ENCODE data around the gene TMOD3.

Gene TMOD3

GRCh38 chr15:51939216-51939615, 109.8 kb downstream of the TMOD3 start:
- no peaks in the 10 kb centered on the region for H3K9me3 ChIP-seq (replicated peaks in 1 of 2; ENCODE audit: control insufficient read depth in 2 of 2, insufficient read depth in 1 of 2, low read depth in 1 of 2, low read length in 2 of 2)
- H3K9ac ChIP-seq (ENCODE audit: low read depth, low read length, poor library complexity) = no peak overlapping the region
- no peak overlapping the region for H3K14ac ChIP-seq (ENCODE audit: low read length)
- no peak overlapping the region for H3K4ac ChIP-seq (ENCODE audit: low read length)
- H3K4me1 ChIP-seq (ENCODE audit: control insufficient read depth in 2 of 2, insufficient read depth in 1 of 2, low read depth in 1 of 2, low read length in 2 of 2) = no peaks in the 10 kb centered on the region
- H3K27ac ChIP-seq (replicated peaks; ENCODE audit: low read length) = no peak overlapping the region
- no peak overlapping the region for H2BK15ac ChIP-seq (ENCODE audit: low read length)
- H3K36me3 ChIP-seq (replicated peaks in 1 of 2; ENCODE audit: control insufficient read depth in 2 of 2, insufficient read depth in 2 of 2, low read length in 2 of 2) = peaks cover 5 to 69% of the 10 kb centered on the region in 2 donors
- H3K18ac ChIP-seq (ENCODE audit: low read length) = no peak overlapping the region
- H3K79me1 ChIP-seq (ENCODE audit: low read depth, low read length) = no peaks in the 10 kb centered on the region
- H2AFZ ChIP-seq (ENCODE audit: low read length) = no peak overlapping the region
- no peak for DNase-seq (ENCODE audit: low spot score)
- no peak overlapping the region for H4K8ac ChIP-seq (ENCODE audit: low read depth, low read length)
- no peak overlapping the region for H2BK12ac ChIP-seq (ENCODE audit: low read length)
- H4K91ac ChIP-seq (ENCODE audit: low read depth, low read length, poor library complexity) = no peak overlapping the region
- H2BK5ac ChIP-seq (ENCODE audit: low read length) = no peak overlapping the region
- H3K4me3 ChIP-seq (ENCODE audit: low read length in 2 of 2) = no peak overlapping the region
- H3K23ac ChIP-seq (ENCODE audit: low read depth, low read length, poor library complexity) = no peak overlapping the region
- H2BK120ac ChIP-seq (ENCODE audit: low read depth, low read length) = no peak overlapping the region
- H3K4me2 ChIP-seq (ENCODE audit: insufficient read depth, low read length, poor library complexity, severe bottlenecking) = no peak overlapping the region
- no peaks in the 10 kb centered on the region for H3K27me3 ChIP-seq (ENCODE audit: control insufficient read depth in 3 of 3, insufficient read depth in 3 of 3, low read depth in 1 of 3, low read length in 3 of 3)
- H2AK5ac ChIP-seq (ENCODE audit: low read depth, low read length) = no peak overlapping the region

GRCh38 chr15:51947124-51947523, 117.7 kb downstream of the TMOD3 start:
- Histone ChIP-seq H2AK5ac (ENCODE audit: low read depth, low read length) (no peak overlapping the region), H2BK5ac (ENCODE audit: low read length) (no peak overlapping the region), H3K9me3 (replicated peaks in 1 of 2; ENCODE audit: control insufficient read depth in 2 of 2, insufficient read depth in 1 of 2, low read depth in 1 of 2, low read length in 2 of 2) (no peaks in the 10 kb centered on the region), H3K27me3 (ENCODE audit: control insufficient read depth in 3 of 3, insufficient read depth in 3 of 3, low read depth in 1 of 3, low read length in 3 of 3) (no peaks in the 10 kb centered on the region), H3K4me2 (ENCODE audit: insufficient read depth, low read length, poor library complexity, severe bottlenecking) (no peak overlapping the region), H2BK15ac (ENCODE audit: low read length) (no peak overlapping the region), H3K9ac (ENCODE audit: low read depth, low read length, poor library complexity) (no peak overlapping the region), H3K4me1 (ENCODE audit: control insufficient read depth in 2 of 2, insufficient read depth in 1 of 2, low read depth in 1 of 2, low read length in 2 of 2) (no peaks in the 10 kb centered on the region), H4K8ac (ENCODE audit: low read depth, low read length) (no peak overlapping the region), H4K91ac (ENCODE audit: low read depth, low read length, poor library complexity) (no peak overlapping the region), H3K23ac (ENCODE audit: low read depth, low read length, poor library complexity) (no peak overlapping the region), H2BK12ac (ENCODE audit: low read length) (no peak overlapping the region), H3K27ac (replicated peaks; ENCODE audit: low read length) (no peak overlapping the region), H3K36me3 (replicated peaks in 1 of 2; ENCODE audit: control insufficient read depth in 2 of 2, insufficient read depth in 2 of 2, low read length in 2 of 2) (peaks cover 32 to 91% of the 10 kb centered on the region in 2 donors), H3K4ac (ENCODE audit: low read length) (no peak overlapping the region), H3K18ac (ENCODE audit: low read length) (no peak overlapping the region), H2BK120ac (ENCODE audit: low read depth, low read length) (no peak overlapping the region), H3K4me3 (ENCODE audit: low read length in 2 of 2) (no peak overlapping the region), H3K14ac (ENCODE audit: low read length) (no peak overlapping the region), H2AFZ (ENCODE audit: low read length) (no peak overlapping the region), H3K79me1 (ENCODE audit: low read depth, low read length) (no peaks in the 10 kb centered on the region)
- DNase-seq (ENCODE audit: low spot score) = no peak
- WGBS, 2 donors (ENCODE audit: extremely low coverage in 2 of 2, insufficient read length in 2 of 2, insufficient replicate concordance in 1 of 2) = no CpG with 5 or more reads among the region's 2 CpGs

GRCh38 chr15:51952805-51953204, 123.4 kb downstream of the TMOD3 start:
- no peak for DNase-seq (ENCODE audit: low spot score)
- WGBS, 2 donors (ENCODE audit: extremely low coverage in 2 of 2, insufficient read length in 2 of 2, insufficient replicate concordance in 1 of 2) = no CpG with 5 or more reads among the region's 3 CpGs
- peaks cover 33 to 97% of the 10 kb centered on the region in 2 donors for H3K36me3 ChIP-seq (replicated peaks in 1 of 2; ENCODE audit: control insufficient read depth in 2 of 2, insufficient read depth in 2 of 2, low read length in 2 of 2)

GRCh38 chr15:51955504-51955903, 126.1 kb downstream of the TMOD3 start:
- peaks cover 22 to 98% of the 10 kb centered on the region in 2 donors for H3K36me3 ChIP-seq (replicated peaks in 1 of 2; ENCODE audit: control insufficient read depth in 2 of 2, insufficient read depth in 2 of 2, low read length in 2 of 2)
- no peak overlapping the region for H3K14ac ChIP-seq (ENCODE audit: low read length)
- H3K18ac ChIP-seq (ENCODE audit: low read length) = no peak overlapping the region
- no CpG with 5 or more reads among the region's 3 CpGs for WGBS, 2 donors (ENCODE audit: extremely low coverage in 2 of 2, insufficient read length in 2 of 2, insufficient replicate concordance in 1 of 2)
- no peak for DNase-seq (ENCODE audit: low spot score)
- no peak overlapping the region for H3K9ac ChIP-seq (ENCODE audit: low read depth, low read length, poor library complexity)
- H3K4ac ChIP-seq (ENCODE audit: low read length) = no peak overlapping the region
- H2BK12ac ChIP-seq (ENCODE audit: low read length) = no peak overlapping the region
- H3K23ac ChIP-seq (ENCODE audit: low read depth, low read length, poor library complexity) = no peak overlapping the region
- no peaks in the 10 kb centered on the region for H3K9me3 ChIP-seq (replicated peaks in 1 of 2; ENCODE audit: control insufficient read depth in 2 of 2, insufficient read depth in 1 of 2, low read depth in 1 of 2, low read length in 2 of 2)
- H2AK5ac ChIP-seq (ENCODE audit: low read depth, low read length) = no peak overlapping the region
- no peak overlapping the region for H4K8ac ChIP-seq (ENCODE audit: low read depth, low read length)
- H3K27ac ChIP-seq (replicated peaks; ENCODE audit: low read length) = no peak overlapping the region
- no peaks in the 10 kb centered on the region for H3K79me1 ChIP-seq (ENCODE audit: low read depth, low read length)
- no peak overlapping the region for H3K4me2 ChIP-seq (ENCODE audit: insufficient read depth, low read length, poor library complexity, severe bottlenecking)
- H3K27me3 ChIP-seq (ENCODE audit: control insufficient read depth in 3 of 3, insufficient read depth in 3 of 3, low read depth in 1 of 3, low read length in 3 of 3) = no peaks in the 10 kb centered on the region
- H2BK120ac ChIP-seq (ENCODE audit: low read depth, low read length) = no peak overlapping the region
- no peak overlapping the region for H3K4me3 ChIP-seq (ENCODE audit: low read length in 2 of 2)
- no peaks in the 10 kb centered on the region for H3K4me1 ChIP-seq (ENCODE audit: control insufficient read depth in 2 of 2, insufficient read depth in 1 of 2, low read depth in 1 of 2, low read length in 2 of 2)
- no peak overlapping the region for H2AFZ ChIP-seq (ENCODE audit: low read length)
- no peak overlapping the region for H2BK5ac ChIP-seq (ENCODE audit: low read length)
- no peak overlapping the region for H4K91ac ChIP-seq (ENCODE audit: low read depth, low read length, poor library complexity)
- H2BK15ac ChIP-seq (ENCODE audit: low read length) = no peak overlapping the region

More at GRCh38 chr15:51952805-51953204, 123.4 kb downstream of the TMOD3 start:
- Histone ChIP-seq H3K79me1 (ENCODE audit: low read depth, low read length) (no peaks in the 10 kb centered on the region), H3K9ac (ENCODE audit: low read depth, low read length, poor library complexity) (no peak overlapping the region), H4K8ac (ENCODE audit: low read depth, low read length) (no peak overlapping the region), H2BK120ac (ENCODE audit: low read depth, low read length) (no peak overlapping the region), H2BK5ac (ENCODE audit: low read length) (no peak overlapping the region), H2AFZ (ENCODE audit: low read length) (no peak overlapping the region), H3K4ac (ENCODE audit: low read length) (no peak overlapping the region), H3K23ac (ENCODE audit: low read depth, low read length, poor library complexity) (no peak overlapping the region), H3K4me2 (ENCODE audit: insufficient read depth, low read length, poor library complexity, severe bottlenecking) (no peak overlapping the region), H3K18ac (ENCODE audit: low read length) (no peak overlapping the region), H3K27me3 (ENCODE audit: control insufficient read depth in 3 of 3, insufficient read depth in 3 of 3, low read depth in 1 of 3, low read length in 3 of 3) (no peaks in the 10 kb centered on the region), H3K4me1 (ENCODE audit: control insufficient read depth in 2 of 2, insufficient read depth in 1 of 2, low read depth in 1 of 2, low read length in 2 of 2) (no peaks in the 10 kb centered on the region), H3K14ac (ENCODE audit: low read length) (no peak overlapping the region), H3K27ac (replicated peaks; ENCODE audit: low read length) (no peak overlapping the region), H3K9me3 (replicated peaks in 1 of 2; ENCODE audit: control insufficient read depth in 2 of 2, insufficient read depth in 1 of 2, low read depth in 1 of 2, low read length in 2 of 2) (no peaks in the 10 kb centered on the region), H2BK12ac (ENCODE audit: low read length) (no peak overlapping the region), H2AK5ac (ENCODE audit: low read depth, low read length) (no peak overlapping the region), H2BK15ac (ENCODE audit: low read length) (no peak overlapping the region), H4K91ac (ENCODE audit: low read depth, low read length, poor library complexity) (no peak overlapping the region), H3K4me3 (ENCODE audit: low read length in 2 of 2) (no peak overlapping the region)

Data from neuronal stem cell (in vitro differentiated cells).